GM13976 (cell line): Measurements from ENCODE around the gene KRT72.

Source experiments
- DNase-seq: peaks from one replicate; pipeline ENCODE4 v3.0.0; 2012; ENCODE audit warnings: low spot score
- CTCF ChIP-seq: IDR thresholded peaks from 2 replicates; pipeline ENCODE4 v1.5.1; 2012; ENCODE audit warnings: borderline replicate concordance, mild to moderate bottlenecking; ENCODE audit not compliant: insufficient read depth; ENCODE audit errors: extremely low read depth, missing control alignments, control extremely low read depth
- in situ Hi-C: fragments of 300-500 bp; cut with MboI; formaldehyde crosslinking; loops from one replicate; pipeline ENCODE4 v1.12.0; 2022; ENCODE audit warnings: low sequenced_read_pairs, mixed read lengths, inconsistent platforms; ENCODE audit not compliant: unreplicated experiment

Gene KRT72

DNA sequence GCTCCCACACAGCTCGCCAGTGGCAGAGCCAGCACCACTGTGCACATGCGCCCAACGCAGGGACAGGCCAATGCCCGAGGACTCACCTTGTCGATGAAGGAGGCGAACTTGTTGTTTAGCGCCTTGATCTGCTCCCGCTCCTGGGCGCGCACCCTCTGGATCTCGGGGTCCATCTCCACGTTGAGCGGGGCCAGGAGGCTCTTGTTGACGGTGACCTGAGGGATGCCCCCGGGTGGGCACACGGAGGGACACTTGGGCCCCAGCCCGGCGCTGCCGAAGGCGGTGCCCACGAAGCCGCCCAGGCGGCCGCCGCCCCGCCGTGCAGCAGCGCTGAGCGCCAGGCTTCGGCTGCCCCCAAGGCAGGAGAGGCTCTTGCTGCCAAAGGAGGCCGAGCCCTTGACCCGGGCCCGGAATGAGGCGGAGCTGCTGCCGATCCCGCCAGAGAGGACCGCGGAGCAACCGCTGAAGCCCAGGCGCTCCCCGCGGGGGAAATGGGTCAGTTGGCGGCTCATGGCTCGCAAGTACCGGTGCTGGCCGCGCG lies at the start of gene KRT72:
KRT72 (minus strand) TSS at position 523 of the 541 bp plus-strand sequence; CDS start at position 512, 11 bp downstream.
- in situ Hi-C loops = no loop called here
- no peak for TF ChIP-seq CTCF
- no peak for DNase-seq

- in situ Hi-C loops = no loop called here
- no peak for DNase-seq
- TF ChIP-seq CTCF = no peak
Observed at GRCh38 chr12:52650520-52651081, 49.3 kb upstream of the KRT72 start.

GRCh38 chr12:52649066-52649465 lies 47.8 kb upstream of the KRT72 start:
- DNase-seq = no peak
- no peak for TF ChIP-seq CTCF
- in situ Hi-C loops = no loop called here

DNA sequence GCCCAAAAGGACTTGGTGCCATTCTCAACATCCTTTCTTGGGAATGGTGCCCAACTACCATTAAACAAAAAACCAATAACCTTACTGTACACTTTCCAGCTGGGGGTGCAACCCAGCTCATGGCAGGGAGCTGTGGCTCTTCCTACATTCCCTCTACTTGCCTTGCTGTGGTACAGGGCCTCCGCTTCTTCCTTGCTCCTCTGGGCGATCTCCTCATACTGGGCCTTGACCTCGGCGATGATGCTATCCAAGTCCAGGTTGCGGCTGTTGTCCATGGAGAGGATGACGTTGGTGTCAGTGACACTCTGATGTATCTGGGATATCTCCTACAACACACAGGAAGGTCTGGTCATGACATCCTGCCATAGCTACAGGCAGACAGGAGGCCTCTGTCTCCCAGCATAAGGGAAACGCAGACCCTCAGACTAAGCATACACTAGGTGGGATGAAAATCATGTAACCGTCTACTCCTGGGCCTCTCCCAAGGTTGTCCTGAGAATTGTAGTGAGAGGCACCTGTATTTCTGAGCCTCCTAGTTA lies 46.8 kb upstream of the KRT72 start:
- in situ Hi-C loops = no loop called here
- TF ChIP-seq CTCF = no peak
- DNase-seq = no peak

- DNase-seq = no peak
- in situ Hi-C loops = no loop called here
- no peak for TF ChIP-seq CTCF
Observed at GRCh38 chr12:52647601-52648000, 46.3 kb upstream of the KRT72 start.

DNA sequence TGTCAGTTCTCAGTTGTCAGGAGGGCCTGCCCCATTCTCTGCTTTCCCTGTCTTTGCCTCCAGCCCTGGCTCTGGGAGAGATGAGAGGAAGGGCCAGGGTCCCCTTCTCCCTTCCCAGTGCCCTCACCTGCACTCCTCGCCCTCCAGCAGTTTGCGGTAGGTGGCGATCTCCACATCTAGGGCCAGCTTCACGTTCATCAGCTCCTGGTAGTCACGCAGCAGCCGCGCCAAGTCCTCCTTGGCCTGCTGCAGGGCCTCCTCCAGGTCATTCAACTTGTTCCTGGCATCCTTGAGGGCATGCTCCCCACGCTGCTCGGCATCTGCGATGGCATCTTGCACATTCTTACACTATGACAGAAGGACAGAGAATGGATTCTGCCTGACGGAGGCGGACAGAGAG lies 45.4 kb upstream of the KRT72 start:
- no peak for TF ChIP-seq CTCF
- in situ Hi-C loops = no loop called here
- DNase-seq = no peak
